CD1c-positive myeloid dendritic cell (primary cell): Measurements from ENCODE around the gene GRK6.
"Not testable (repeated sequence)": the region's sequence is repeated elsewhere in the genome, so short reads cannot be mapped to it uniquely, and the experiment has no call there.

ENCODE experiments used
- DNase-seq: peaks from one replicate; pipeline ENCODE4 v3.0.0-alpha.2; 2016; ENCODE audit errors: extremely low spot score

The GRK6 gene

DNA sequence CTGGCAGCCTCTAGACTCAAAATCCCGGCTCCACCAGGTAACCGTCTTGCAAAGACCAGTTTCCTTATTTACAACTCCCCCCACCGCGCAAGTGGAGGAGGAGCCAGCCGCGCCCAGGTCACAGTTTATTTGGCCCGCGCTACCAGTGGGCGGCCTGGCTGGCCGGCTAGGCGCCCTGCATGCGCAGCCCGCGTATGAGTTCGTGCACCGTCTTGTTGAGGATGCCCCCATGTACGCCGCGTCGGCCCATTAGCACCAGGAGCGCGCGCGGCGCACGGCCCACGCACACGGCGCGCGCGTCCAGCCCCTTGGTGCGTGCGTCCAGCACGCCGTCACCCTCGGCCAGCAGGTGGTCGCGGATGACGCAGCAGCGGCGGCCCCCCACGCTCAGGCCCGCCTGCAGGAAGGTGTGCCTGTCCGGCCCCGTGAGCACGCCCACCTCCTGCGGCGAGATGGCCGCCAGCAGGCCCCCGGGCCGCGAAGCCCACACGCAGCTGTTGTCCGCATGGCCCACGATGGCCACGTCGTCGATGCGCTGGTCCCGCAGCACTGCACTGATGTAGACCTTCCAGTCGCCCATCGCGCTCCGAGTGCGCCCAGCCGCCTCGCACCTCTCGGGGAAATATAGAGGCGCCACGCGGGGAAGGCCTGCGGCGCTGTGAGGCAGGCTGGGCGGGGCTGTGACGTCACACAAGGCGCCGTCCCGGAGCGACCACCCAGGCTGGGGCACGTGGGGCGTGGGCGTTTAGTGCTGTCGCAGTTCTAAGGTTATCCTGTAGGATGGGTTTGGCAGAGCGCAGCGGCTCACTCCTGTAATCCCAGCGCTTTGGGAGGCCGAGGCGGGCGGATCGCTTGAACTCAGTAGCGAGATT lies 26.2 kb upstream of the GRK6 start, which contains the start of gene PFN3:
Gene PFN3, minus strand, starts transcription at position 665 of the 872 bp plus-strand sequence. Its CDS starts 85 bp downstream, at position 580.
- no peak for DNase-seq

DNA sequence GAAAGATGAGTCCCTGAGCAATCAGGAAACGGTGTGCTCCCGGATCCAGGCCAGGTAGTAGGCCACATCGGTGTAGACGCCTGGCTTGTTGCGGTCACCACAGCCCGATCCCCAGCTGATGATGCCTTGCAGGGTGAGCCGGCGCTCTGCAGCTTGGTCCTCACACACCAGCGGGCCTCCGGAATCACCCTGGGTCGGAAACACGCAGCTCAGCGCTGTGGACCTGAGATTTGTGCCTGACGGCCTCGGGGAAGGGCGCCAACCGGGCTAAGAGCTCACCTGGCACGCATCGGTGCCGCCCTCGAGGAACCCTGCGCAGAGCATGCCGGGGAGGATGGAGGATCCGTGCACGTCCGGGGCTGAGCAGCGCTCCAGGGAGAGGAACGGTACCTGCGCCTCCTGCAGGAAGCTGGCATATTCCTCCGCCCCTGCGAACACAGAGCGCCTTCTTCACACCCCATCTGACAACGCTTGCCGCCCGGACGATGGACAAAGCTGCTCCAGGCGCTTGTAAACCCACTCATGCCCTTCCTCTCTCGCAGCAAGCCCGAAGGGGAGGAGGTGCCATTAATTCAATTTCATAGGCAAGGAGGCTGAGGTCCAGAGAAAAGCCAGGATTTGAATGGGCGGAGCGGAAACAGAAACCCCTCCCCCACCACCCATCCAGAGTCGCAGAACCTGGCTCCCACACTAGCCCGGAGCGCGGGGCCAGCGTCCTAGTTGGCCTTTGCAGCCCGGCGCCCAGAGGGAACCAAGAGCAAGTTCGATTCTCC lies 24.0 kb upstream of the GRK6 start:
- DNase-seq, result peak; percentile 60

DNA sequence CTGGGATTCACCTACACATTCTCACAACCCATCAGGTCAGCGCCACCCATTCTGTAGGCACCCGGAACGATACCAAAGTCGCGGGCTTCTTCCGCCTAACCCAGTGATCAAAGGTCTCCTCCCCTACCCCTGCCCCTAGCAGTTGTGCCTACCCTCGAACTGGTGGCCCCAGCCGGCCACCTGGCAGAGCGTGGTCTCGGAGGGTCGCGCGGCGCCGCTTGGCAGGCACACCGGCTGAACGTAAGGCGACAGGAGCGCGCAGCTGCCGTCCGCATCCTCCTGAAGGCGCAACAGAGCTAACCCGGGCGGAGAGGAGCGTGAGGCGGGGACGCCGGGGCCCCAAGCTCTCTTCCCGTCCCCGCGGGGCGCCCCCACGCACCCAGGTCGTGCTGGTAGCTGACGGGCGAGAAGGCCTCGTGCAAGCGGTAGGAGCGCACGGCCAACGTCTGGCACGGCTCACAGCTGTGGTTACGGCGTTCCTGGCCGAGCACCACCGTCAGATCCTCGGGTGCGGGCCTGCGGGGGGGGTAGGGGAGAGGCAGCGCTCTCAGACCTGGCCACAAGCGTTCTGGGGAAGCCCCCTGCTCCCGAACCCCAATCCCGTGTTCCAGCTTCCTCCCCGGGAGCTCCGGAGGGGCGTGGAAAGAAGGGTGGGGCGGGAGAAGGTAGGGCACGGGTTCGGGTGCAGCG lies 23.2 kb upstream of the GRK6 start:
- DNase-seq, result peak; percentile 53

DNA sequence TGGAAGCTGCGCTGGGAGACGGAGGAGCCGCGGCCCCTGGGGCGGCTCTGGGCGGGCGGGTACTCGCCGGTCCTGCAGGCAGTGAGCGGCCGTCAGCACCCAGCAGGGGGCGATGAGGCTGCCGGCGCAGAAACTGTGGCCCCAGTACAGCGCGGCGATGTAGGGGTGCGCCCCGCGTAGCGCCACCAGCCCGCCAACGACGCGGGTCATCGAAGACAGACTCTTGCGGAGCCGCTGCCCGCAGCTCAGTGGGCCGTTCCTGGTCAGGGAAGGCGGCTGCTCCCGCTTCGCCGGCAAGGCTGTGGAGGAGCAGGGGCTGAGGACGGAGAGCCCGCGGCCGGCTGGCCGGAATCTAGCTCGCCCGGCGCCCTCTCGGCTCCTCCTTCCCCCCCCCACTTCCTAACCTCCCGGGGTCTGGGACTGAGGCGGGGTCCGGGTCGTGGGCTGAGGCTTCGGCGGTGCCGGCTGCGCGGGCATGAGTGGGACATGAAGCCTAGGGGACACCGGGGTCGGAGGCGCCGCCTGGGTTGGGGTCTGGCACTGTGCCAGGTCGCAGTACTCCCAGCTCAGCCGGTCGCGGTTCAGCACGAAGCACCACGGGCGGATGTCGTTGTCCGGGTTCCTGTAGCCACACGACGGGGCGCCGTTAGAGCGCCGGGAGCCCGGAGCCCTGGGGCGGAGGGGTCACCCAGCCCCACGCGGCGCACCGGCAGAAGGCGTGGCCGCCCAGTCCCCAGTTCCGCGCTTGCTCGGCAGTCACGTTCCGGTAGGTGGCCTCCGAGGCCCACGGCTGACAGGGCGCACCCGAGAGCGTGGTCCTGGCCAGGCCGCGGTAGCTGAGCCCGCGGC lies 22.5 kb upstream of the GRK6 start:
- DNase-seq, result peak; percentile 91

DNA sequence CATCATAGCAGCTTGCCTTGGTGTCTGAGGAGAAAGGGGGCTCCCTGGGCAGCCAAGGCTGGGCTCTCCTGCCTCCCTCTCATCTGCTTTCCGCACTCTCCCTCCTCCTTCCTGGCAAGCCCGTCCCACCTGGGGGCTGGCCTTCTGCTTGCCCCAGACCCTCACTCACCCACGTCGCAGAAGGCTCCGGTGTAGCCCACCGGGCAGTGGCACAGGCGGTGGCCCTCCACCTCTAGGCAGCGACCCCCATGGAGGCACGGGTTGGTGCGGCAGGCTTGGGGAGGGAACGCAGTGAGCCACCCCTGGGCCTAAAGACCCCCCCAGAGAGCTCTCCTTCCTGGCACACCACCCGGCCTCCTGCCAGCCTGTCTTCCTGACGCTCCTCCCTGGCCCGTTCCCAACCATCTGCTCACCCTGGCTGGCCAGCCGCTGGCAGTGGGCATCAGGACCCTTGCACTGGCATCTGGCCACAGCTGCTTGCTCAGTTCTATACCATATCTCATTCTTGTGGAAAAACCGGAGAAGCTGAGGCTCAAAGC lies 21.8 kb upstream of the GRK6 start:
- DNase-seq, result no peak

DNA sequence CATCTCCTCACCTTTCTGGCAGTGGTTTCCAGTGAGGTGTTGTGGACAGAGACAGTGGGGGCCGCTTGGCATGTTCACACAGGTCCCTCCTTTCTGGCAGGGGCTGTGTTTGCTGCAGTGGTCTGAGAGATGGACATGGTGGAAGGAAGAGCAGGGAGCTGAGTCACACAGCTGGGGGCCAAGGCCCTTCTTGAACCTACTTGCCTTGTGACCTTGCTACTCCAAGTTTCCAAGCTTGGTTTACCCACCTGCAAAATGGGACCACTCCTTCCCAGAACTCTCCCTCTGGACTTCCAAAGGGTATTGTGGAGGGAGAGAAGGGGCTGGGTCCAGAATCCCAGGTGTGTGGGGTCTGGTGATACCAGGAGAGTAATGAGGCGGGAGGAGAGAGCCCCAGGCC lies 21.2 kb upstream of the GRK6 start:
- no peak for DNase-seq

DNA sequence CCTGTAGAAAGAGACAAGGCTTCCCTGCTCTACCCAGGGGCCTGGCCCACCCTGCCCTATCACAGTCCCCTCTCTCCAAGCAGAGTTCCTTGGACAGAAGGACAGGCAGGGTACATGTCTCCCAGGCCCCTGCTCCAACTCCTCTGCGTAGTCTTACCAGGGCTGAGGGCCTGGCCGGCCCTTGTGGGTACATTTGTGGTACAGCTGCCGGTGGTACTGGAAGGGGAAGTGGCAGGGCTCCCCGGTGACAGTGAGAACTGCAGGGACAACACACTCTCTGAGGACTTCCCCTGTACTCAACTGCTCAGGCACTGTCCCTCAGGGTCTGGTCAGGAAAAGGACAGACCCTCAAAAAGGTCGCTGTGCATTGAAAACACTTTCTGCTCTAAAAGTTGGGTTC lies 20.7 kb upstream of the GRK6 start:
- DNase-seq, result peak; percentile 77

DNA sequence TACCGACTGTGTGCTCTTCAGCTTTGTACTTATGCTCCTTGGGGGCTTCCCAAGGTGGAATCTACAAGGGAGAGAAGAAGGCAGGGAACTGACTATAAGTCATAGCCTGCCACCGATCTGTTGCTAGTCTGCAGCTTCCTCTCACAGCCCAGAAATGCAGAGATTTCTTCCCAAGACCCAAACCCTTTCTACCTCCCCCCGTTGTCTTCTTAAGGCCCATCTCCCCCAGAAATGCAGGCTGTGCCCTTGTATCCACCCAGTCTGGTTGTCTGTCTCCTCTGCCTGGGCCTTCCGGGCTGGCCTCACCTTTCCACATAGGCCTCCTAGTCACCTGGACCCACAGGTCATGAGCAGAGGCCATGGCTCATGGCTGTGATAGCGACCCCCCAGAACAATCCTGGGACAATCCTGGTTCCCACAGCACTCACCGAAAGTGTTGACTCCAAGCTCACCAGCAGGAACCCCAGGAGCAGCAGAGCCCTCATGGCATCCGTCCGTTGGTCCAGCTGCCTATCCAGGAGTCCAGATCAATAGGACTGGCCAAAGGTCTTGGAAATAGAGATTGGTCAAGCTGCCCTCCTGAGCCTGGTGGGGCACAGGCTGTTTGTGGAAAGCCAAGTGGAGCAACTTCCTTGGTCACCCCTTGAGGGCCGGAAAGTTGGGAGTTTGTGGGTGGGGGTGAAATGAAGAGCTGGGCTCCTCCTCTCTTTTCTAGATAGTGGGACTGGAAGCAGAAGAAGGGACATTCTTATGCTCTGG lies 17.3 kb upstream of the GRK6 start, which contains the start of gene F12:
Gene F12, minus strand, starts transcription at position 522 of the 759 bp plus-strand sequence. Its CDS starts 37 bp downstream, at position 485.
- no peak for DNase-seq

DNA sequence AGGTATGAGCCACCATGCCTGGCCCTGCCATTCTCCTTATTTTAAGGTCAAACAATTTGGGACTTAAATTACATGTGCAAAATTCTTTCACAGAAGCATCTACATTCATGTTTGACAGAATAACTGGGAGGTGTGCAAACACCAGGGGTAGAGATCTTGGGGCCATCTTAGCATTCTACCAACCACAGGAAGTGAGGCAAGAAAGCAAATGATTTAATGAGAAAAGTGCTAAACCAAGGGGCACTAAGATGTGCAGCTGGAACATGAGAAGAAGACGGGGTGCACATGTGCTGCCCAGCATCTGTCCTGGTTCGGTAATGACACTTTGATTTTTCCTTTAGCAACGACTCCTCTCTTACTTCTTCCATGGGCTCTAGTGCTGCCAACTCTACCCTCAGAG lies 15.9 kb upstream of the GRK6 start:
- DNase-seq, result no peak

DNA sequence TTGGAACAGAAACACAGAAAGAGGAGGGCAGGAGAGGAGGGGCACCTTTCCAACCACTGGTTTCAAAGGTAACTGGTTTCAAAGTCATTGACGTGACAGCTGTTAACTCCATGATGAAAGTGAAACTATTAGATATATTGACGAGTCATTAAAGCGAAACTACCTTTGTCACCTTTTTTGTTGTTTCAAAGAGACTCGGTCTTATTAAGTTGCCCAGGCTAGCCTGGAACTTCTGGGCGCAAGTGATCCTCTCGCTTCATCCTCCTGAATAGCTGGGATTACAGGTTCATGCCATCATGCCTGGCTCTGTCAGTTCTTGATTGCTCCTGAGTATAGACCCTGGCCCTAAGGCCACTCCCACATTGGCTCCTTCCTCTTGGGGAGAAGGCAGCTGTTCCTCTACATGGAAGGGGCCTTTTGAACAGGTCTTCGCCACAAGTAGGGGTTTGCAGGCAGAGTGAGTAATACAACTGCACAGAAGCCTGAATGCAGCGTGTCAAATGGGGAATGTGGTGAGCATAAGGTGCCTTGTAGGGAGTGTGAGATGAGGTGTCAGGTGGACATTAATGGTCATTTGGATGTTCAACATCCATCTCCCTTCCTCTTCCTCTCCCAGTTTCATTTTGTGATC lies 13.8 kb upstream of the GRK6 start:
- DNase-seq, result peak; percentile 22

DNA sequence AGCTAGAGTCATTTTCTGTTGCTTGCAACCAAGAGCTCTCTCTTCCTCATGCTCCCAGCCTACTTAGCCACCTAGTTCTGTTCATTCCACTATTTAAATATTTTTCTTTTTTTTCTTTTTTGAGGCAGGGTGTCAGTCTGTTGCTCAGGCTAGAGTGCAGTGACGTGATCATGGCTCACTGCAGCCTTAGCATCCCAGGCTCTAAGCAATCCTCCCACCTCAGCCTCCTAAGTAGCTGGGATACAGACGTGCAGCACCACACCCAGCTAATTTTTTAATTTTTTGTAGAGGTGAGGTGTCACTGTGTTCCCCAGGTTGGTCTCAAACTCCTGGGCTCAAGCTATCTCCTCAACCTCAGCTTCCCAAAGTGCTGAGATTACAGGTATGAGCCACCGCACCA lies 12.0 kb upstream of the GRK6 start:
- no peak for DNase-seq

DNA sequence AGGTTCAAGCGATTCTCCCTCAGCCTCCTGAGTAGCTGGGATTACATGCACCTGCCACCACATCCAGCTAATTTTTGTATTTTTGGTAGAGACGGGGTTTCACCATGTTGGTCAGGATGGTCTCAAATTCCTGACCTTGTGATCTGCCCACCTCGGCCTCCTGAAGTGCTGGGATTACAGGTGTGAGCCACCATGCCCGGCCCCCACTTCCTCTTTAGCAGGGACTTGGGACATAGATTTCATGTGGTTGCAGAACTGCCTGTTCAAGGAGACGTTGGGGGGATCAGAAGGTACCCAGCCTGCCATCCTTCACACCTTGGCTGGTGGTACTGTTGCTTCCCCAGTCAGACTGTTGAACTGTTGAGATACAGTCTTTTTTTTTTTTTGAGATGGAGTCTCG lies 9.4 kb upstream of the GRK6 start:
- not testable (repeated sequence) for DNase-seq

DNA sequence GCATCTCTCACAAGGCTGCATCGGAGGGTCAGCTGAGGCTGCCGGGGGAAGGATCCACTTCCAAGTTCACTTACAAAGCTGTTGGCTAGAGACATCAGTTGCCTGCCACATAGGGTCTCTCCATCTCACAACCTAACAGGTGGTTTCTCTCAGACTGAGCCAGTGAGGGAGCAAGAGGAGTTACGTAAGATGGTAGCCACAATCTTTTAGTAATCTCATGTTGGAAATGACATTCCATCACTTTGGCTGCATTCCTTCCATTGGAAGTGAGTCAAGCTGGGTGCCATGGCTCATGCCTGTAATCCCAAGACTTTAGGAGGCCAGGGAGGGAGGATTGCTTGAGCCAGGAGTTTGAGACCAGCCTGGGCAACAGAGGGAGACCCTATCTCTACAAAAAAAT lies 7.4 kb upstream of the GRK6 start:
- no peak for DNase-seq

DNA sequence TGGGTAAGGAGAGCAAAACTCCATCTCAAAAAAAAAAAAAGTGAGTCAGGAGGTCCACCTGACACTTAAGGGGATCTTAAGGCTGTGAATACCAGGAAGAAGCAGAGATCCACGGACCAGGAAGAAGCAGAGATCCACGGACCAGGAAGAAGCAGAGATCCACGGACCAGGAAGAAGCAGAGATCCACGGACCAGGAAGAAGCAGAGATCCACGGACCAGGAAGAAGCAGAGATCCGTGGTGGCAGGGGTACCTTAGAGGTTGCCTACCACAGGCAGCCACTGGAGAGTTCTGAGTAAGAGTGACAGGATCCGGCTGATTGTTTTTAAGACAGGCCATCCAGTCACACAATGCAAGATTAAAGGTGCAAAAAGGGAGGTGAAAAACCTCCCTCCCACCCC lies 6.0 kb upstream of the GRK6 start:
- not testable (repeated sequence) for DNase-seq

DNA sequence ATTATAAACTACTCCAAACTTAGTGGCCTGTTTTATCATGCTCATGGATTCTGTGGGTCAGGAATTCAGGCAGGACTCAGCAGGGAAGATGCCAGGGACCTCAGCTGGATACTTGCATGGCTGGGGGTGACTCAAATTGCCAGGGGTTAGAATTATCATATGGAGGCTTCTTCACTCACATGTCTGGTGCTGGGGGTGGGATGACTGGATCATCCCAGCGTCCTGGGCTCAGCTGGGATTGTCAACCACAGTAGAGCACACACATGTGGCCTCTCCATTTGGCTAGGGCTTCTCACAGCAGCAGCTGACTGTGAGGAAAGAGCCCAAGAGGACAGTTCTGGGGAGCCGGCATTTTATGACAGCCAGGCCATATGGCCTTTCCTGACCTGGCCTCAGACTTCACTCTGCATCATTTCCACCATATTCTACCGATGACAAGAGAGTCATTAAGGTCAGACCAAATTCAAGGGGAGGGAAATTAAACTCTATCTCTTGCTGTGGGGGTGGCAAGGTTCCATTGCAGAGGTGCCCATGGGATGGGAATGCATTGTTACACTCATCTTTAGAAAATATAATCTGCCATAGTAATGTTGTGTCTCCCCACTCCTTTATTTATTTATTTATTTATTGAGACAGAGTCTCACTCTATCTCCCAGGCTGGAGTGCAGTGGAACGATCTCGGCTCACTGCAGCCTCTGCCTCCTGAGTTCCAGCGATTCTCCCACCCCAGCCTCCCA lies 5.2 kb upstream of the GRK6 start:
- no peak for DNase-seq

DNA sequence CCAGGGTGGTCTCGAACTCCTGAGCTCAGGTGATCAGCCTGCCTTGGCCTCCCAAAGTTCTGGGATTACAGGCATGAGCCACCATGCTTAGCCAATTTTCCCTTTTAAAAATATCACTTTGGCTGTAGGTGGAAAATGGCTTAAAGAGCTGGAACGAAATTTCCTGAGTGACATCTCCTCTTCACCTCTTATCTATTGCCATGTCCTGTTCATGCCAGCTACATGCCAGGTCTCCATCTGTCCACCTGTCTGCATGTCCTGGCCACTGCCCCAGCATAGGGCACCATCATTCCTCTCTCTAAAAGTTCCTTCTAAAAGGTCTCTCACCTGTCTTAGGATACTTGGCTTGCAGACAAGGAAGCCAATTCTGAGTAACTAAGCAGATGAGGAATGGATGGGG lies 2.8 kb upstream of the GRK6 start:
- no peak for DNase-seq

DNA sequence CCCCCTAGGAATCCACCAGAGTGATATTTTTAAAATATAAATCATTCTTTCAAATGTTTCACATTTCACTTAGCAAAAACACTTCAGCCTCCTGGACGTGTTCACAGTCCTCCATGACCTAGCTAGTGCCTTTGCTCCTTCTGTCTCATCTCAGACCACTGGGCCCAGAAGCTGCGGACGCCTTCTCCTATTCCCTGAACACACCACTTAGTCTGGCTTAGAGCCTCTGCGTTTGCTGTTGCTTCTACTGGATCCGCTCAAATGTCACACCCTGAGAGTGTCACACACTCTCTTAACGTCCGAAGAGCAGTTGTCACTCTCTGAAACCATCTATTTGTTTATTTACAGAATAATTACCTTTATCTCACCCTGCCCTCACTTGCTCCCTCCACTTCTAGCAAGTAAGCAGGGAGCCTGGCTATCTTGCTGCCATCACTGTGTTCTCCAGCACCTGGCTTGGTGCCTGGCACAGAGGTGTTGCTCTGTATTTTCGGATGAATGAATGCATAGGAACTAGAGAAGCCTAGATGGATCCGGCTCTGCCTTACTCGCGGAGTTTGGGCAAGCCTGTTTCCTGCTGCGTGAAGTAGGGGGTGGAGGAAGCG lies 1.2 kb upstream of the GRK6 start:
- no peak for DNase-seq

DNA sequence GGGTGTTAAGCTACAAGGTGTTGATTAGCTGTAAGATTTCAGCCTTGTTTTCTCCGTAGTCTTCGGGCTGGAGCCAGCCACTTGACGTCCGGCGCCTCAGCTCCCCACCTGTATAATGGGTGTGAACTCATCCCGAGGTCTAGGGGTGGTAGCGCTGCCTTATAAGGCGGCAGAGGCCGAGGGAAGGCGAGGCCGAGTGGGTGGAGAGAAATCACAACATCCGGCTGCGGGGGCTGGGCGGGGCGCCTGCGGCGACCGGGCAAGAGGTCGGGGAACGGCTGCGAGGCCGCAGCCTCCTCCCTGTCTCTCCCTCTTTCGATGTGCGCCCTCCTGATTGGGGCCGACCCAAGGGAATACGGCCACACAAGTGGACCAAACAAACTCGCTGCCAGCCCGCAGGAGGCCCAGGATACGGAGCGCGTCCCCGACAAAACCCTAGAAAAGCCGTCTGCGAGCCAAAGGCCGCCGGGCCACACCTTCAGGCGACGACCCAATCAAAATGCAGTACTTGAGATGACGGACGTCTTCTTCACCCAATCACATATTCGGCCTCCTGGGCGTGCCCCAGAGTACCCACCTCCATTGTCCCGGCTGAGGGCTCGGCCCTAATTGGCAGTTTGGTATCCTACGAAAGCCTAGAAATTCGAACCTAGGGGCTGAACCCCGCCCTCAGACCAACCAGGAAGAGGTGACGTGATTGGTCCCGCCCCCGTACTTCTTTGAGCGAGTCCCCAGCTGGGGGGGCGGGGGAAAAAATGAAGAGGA lies 493 bp upstream of the GRK6 start:
- DNase-seq, result peak; percentile 100
